Measurements from ENCODE around the gene VARS1. TPM values are rescaled to one million over a fixed set of nuclear protein-coding genes. Genes with fewer than 3 reads are reported as not detected.
"Not testable (repeated sequence)": the region's sequence is repeated elsewhere in the genome, so short reads cannot be mapped to it uniquely, and the experiment has no call there.

Gene VARS1
- total RNA-seq, 1 donor from 2014 or later: 104 TPM

DNA sequence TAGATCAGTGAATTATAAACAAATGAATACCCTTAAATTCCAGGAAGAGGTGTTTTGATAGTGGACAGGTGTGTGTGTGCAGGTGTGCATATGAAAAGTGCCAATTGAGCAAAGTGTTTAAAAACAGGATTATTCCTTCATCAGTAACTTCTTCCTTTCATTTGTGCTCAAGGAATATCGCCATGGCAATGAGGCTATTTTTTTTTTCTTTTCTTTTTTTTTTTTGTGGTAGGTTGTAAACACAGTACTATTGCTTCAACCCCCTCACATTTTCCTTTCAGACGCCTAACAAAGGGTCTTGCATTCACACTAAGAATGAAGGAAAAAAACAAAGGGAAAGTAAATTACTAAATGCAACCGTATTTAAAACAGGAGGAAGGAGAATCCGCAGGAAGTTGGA is 30.0 kb upstream of the VARS1 start:
- peaks cover 7% of the 10 kb centered on the region for H3K36me3 Mint-ChIP-seq
- H3K4me1 Mint-ChIP-seq (ENCODE audit: unreplicated experiment): peaks cover 53% of the 10 kb centered on the region
- DNase-seq (ENCODE audit: extremely low spot score, unreplicated experiment): no peak
- H3K4me3 Mint-ChIP-seq: peak overlapping the region; percentile 79
- H3K9me3 Mint-ChIP-seq: no peaks in the 10 kb centered on the region
- TF ChIP-seq, protein P1, sequence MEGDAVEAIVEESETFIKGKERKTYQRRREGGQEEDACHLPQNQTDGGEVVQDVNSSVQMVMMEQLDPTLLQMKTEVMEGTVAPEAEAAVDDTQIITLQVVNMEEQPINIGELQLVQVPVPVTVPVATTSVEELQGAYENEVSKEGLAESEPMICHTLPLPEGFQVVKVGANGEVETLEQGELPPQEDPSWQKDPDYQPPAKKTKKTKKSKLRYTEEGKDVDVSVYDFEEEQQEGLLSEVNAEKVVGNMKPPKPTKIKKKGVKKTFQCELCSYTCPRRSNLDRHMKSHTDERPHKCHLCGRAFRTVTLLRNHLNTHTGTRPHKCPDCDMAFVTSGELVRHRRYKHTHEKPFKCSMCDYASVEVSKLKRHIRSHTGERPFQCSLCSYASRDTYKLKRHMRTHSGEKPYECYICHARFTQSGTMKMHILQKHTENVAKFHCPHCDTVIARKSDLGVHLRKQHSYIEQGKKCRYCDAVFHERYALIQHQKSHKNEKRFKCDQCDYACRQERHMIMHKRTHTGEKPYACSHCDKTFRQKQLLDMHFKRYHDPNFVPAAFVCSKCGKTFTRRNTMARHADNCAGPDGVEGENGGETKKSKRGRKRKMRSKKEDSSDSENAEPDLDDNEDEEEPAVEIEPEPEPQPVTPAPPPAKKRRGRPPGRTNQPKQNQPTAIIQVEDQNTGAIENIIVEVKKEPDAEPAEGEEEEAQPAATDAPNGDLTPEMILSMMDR (conservative IDR thresholded peaks at IDR 0.05): no peak
- H3K27me3 Mint-ChIP-seq: no peaks in the 10 kb centered on the region
- peak overlapping the region; percentile 99 for H3K27ac Mint-ChIP-seq

DNA sequence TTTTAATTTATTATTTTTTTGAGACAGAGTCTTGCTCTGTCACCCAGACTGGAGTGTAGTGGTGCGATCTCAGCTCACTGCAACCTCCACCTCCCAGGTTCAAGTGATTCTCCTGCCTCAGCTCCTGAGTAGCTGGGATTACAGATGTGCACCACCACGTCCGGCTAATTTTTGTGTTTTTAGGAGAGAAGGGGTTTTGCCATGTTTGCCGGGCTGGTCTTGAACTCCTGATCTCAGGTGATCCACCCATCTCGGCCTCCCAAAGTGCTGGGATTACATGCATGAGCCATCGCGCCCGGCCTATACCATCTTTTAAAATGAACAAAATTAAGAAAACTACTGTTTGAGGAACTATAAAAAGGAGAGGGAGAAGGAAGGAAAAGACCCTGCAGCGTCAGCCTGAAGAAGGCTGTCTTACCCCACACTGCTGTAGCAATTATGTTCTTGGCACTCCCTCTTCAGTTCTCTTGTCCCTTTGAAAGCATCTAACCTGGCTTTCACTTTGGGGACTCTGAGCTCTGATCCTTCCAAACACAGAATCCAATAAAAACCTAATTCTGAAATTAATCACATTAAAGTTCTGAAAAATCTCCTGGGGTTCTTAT is 28.1 kb upstream of the VARS1 start:
- not testable (repeated sequence) for H3K27me3 Mint-ChIP-seq; H3K36me3 Mint-ChIP-seq; DNase-seq (ENCODE audit: extremely low spot score, unreplicated experiment); H3K9me3 Mint-ChIP-seq
- Mint-ChIP-seq H3K27ac (peak overlapping the region; percentile 82), H3K4me3 (peak overlapping the region; percentile 63), H3K4me1 (ENCODE audit: unreplicated experiment) (peaks cover 47% of the 10 kb centered on the region)

DNA sequence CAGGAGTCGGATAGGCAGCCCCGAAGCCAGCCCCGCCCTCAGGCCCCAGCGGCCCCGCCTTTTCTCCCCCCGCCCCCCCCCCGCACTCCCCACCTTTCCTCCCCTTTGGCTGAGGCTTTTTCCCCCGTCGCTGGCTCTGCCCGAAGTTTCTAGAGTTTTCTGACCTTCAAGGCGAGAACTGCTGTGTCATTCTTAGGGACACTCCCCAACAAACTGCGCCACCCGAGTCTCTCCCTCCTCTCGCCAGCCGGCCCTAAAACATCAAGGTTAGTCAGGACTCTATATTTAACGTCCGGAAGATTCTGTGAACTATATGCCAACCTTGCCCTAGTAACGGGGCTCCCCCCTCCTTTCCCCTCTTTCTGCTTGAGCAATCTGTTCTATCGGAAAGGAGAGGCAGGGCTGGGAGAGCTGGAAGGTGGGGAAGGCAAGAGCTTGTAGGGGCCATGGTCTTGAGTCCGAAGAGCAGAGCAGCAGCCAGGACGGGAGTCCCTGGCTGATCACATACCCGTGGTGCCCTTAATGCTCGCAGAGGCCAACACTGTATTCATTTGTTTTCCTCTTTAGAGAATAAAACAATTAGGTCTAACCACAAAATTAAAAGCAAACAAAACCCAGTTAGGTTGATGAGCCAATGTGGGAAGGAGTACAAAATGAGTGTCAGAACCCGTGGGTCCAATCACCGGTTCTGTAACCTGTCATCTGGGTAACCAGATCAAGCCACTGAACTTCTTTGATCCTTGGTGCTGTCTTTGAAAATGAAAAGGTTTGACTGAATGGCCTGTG is 26.7 kb upstream of the VARS1 start:
- no peaks in the 10 kb centered on the region for H3K9me3 Mint-ChIP-seq
- peaks cover 4% of the 10 kb centered on the region for H3K36me3 Mint-ChIP-seq
- no peak for DNase-seq (ENCODE audit: extremely low spot score, unreplicated experiment)
- H3K4me3 Mint-ChIP-seq: peak overlapping the region; percentile 93
- TF ChIP-seq, protein P1 (conservative IDR thresholded peaks at IDR 0.05): no peak
- peak overlapping the region; percentile 98 for H3K27ac Mint-ChIP-seq
- H3K4me1 Mint-ChIP-seq (ENCODE audit: unreplicated experiment): peaks cover 47% of the 10 kb centered on the region
- H3K27me3 Mint-ChIP-seq: no peaks in the 10 kb centered on the region

DNA sequence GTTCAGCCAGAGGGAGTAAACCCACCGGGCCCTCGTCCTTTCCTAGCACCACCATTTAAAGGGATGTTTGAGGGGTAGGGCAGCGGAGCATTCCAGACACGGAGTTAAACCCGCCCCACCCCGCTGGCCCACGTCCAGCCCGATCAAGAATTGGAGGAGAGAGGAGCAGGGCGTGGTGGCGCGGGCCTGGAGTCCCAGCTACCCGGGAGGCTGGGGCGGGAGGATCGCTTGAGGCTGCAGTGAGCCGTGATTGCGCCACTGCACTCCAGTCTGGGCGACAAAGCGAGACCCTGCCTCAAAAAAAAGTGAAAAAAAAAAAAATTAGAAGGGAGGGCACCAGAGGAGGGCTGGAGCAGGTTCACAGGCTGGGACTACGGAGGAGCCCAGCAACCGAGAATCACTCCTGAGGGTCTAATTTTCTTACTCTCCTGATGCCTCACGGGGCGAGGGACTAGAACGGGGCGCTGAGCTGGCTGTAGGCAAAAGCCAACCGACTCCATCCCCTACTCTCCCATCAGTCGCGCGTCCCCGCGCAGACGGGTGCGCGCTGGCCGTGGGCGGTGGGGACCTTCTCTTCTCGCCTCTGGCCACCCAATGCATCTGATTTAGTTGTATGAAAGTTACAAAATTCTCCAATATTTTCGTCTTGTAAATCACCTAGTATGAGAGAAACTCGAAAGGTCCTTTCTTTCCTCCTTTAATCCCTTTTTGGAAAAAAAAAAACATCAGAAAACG is 25.9 kb upstream of the VARS1 start:
- Mint-ChIP-seq H3K4me3 (peak overlapping the region; percentile 93), H3K36me3 (peaks cover 4% of the 10 kb centered on the region), H3K4me1 (ENCODE audit: unreplicated experiment) (peaks cover 40% of the 10 kb centered on the region), H3K27me3 (no peaks in the 10 kb centered on the region), H3K27ac (peak overlapping the region; percentile 98), H3K9me3 (no peaks in the 10 kb centered on the region)
- TF ChIP-seq, protein P1 (conservative IDR thresholded peaks at IDR 0.05): no peak
- DNase-seq (ENCODE audit: extremely low spot score, unreplicated experiment): no peak

DNA sequence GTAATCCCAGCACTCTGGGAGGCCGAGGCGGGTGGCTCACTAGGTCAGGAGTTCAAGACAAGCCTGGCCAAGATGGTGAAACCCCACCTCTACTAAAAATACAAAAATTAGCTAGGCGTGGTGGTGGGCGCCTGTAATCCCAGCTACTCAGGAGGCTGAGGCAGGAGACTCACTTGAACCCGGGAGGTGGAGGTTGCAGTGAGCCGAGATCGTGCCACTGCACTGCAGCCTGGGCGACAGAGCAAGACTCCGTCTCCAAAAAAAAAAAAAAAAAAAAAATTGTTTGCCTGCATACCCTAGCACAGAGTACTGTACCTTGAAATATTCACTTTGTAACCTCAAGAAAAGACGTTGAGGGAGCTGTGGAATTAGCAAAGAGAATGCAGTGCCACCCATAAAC is 24.8 kb upstream of the VARS1 start:
- H3K9me3 Mint-ChIP-seq; DNase-seq (ENCODE audit: extremely low spot score, unreplicated experiment); H3K27me3 Mint-ChIP-seq; H3K36me3 Mint-ChIP-seq: not testable (repeated sequence)
- peak overlapping the region; percentile 98 for H3K27ac Mint-ChIP-seq
- peak overlapping the region; percentile 93 for H3K4me3 Mint-ChIP-seq
- peaks cover 35% of the 10 kb centered on the region for H3K4me1 Mint-ChIP-seq (ENCODE audit: unreplicated experiment)

DNA sequence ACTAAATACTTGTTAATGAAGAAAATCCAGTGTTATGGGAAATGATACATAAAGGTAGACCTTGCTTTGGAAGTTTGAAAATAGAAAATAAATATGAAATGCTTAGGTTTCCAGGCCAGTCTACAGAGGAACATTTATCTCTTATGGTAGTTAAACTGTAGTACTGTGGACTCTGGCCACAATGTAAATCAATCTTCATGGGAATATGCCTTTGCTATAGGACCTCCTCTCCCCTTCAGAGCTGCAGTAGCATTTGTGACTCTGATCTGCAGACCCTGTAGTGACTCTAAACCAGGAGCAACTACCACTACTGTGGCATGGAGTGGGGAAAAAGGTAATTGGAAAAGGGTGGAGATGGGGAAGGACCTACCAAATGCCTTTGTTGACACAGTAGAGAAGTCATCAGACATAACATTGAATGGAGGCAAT is 24.3 kb upstream of the VARS1 start:
- H3K9me3 Mint-ChIP-seq: no peaks in the 10 kb centered on the region
- TF ChIP-seq, protein P1 (conservative IDR thresholded peaks at IDR 0.05): no peak
- H3K4me1 Mint-ChIP-seq (ENCODE audit: unreplicated experiment): peaks cover 30% of the 10 kb centered on the region
- DNase-seq (ENCODE audit: extremely low spot score, unreplicated experiment): no peak
- no peaks in the 10 kb centered on the region for H3K27me3 Mint-ChIP-seq
- peak overlapping the region; percentile 64 for H3K27ac Mint-ChIP-seq
- H3K36me3 Mint-ChIP-seq: peaks cover 4% of the 10 kb centered on the region
- peak overlapping the region; percentile 65 for H3K4me3 Mint-ChIP-seq

DNA sequence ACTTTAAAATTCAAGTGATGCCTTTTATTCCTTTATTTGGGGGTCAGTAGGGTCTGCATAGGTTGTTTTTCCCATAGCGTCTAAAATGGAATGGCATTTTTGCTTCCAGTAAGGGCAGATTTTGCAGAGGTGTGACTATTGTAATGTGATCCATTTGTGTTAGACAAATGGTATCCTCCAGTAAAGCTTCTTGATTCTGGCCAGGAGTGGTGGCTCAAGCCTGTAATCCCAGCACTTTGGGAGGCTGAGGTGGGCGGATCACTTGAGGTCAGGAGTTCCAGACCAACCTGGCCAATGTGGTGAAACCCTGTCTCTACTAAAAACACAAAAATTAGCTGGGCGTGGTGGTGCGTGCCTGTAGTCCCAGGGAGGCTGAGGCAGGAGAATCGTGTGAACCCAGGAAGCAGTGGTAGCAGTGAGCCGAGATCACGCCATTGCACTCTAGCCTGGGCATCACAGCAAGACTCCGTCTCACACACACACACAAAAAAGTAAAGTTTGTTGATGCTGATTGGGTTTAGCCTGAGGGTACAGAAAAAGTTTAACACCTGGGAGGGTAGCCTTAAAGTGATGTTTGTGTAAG is 22.5 kb upstream of the VARS1 start:
- H3K27me3 Mint-ChIP-seq; H3K36me3 Mint-ChIP-seq; DNase-seq (ENCODE audit: extremely low spot score, unreplicated experiment); H3K9me3 Mint-ChIP-seq: not testable (repeated sequence)
- H3K4me3 Mint-ChIP-seq: peak overlapping the region; percentile 52
- H3K27ac Mint-ChIP-seq: peak overlapping the region; percentile 9
- H3K4me1 Mint-ChIP-seq (ENCODE audit: unreplicated experiment): peaks cover 22% of the 10 kb centered on the region

DNA sequence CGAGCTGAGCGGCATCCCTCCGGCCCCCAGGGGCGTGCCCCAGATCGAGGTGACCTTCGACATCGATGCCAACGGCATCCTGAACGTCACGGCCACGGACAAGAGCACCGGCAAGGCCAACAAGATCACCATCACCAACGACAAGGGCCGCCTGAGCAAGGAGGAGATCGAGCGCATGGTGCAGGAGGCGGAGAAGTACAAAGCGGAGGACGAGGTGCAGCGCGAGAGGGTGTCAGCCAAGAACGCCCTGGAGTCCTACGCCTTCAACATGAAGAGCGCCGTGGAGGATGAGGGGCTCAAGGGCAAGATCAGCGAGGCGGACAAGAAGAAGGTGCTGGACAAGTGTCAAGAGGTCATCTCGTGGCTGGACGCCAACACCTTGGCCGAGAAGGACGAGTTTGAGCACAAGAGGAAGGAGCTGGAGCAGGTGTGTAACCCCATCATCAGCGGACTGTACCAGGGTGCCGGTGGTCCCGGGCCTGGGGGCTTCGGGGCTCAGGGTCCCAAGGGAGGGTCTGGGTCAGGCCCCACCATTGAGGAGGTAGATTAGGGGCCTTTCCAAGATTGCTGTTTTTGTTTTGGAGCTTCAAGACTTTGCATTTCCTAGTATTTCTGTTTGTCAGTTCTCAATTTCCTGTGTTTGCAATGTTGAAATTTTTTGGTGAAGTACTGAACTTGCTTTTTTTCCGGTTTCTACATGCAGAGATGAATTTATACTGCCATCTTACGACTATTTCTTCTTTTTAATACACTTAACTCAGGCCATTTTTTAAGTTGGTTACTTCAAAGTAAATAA is 21.8 kb upstream of the VARS1 start:
- not testable (repeated sequence) for DNase-seq (ENCODE audit: extremely low spot score, unreplicated experiment); H3K36me3 Mint-ChIP-seq; H3K9me3 Mint-ChIP-seq; H3K27me3 Mint-ChIP-seq
- Mint-ChIP-seq H3K27ac (peak overlapping the region; percentile 9), H3K4me1 (ENCODE audit: unreplicated experiment) (peaks cover 15% of the 10 kb centered on the region), H3K4me3 (peak overlapping the region; percentile 52)
